Muscle of leg (tissue), 11 donors: ENCODE measurements around the gene LRRIQ1. TPM values are rescaled to one million over a fixed set of nuclear protein-coding genes. Genes with fewer than 3 reads are reported as not detected.

Source experiments
- DNase-seq: peaks from one replicate; pipeline ENCODE4 v3.0.0; 2013
- H3K27ac ChIP-seq: one replicate; pipeline ENCODE4 v1.5.1; 2013; ENCODE audit warnings: mild to moderate bottlenecking, low read length, control low read depth
- H3K27me3 ChIP-seq: one replicate; pipeline ENCODE4 v1.6.1; 2013; ENCODE audit warnings: low read length; ENCODE audit not compliant: control insufficient read depth, insufficient read depth
- H3K36me3 ChIP-seq: one replicate; pipeline ENCODE4 v1.6.1; 2013; ENCODE audit warnings: low read length; ENCODE audit not compliant: control insufficient read depth, insufficient read depth
- H3K4me1 ChIP-seq: one replicate; pipeline ENCODE4 v1.6.1; 2013; ENCODE audit warnings: low read length; ENCODE audit not compliant: control insufficient read depth, insufficient read depth
- H3K4me3 ChIP-seq: one replicate; pipeline ENCODE4 v1.5.1; 2013; ENCODE audit warnings: low read length, control low read depth
- H3K9me3 ChIP-seq: replicated peaks from 2 replicates; pipeline ENCODE4 v1.6.1; 2013; ENCODE audit warnings: low read depth, low read length; ENCODE audit not compliant: control insufficient read depth
- WGBS: methylation state at CpG from one replicate; pipeline ENCODE4 v1.1.5; 2013; ENCODE audit warnings: missing lambda C conversion rate; ENCODE audit not compliant: insufficient coverage; 5-methylcytosine and 5-hydroxymethylcytosine counted together
- polyA plus RNA-seq, 8 donors: library from polyadenylated mRNA; unstranded; fragments of 120-200 nt; gene quantifications; one replicate each; pipeline versions ENCODE4 v1.2.1 to v1.2.3, GENCODE V29; 2013; ENCODE audit warnings: inconsistent platforms in 1 of 8, low replicate concordance in 1 of 8; ENCODE audit not compliant: insufficient read length in 8 of 8, insufficient read depth in 1 of 8
- total RNA-seq: library from RNA; stranded (reverse); fragments of 120-200 nt; gene quantifications from one replicate; pipeline ENCODE4 v1.2.4, GENCODE V29; 2013

Gene LRRIQ1
- total and polyA plus RNA-seq, 9 donors = 0.15 to 0.77 (median 0.46) TPM

GRCh38 chr12:85043829-85044228 lies 7.7 kb downstream of the LRRIQ1 start:
- Histone ChIP-seq H3K27ac (no peak overlapping the region), H3K9me3 (no peaks in the 10 kb centered on the region), H3K36me3 (no peaks in the 10 kb centered on the region), H3K4me1 (no peaks in the 10 kb centered on the region), H3K4me3 (no peak overlapping the region), H3K27me3 (no peaks in the 10 kb centered on the region)
- DNase-seq = no peak

- Histone ChIP-seq H3K4me3 (no peak overlapping the region), H3K27ac (no peak overlapping the region), H3K27me3 (no peaks in the 10 kb centered on the region), H3K4me1 (no peaks in the 10 kb centered on the region), H3K36me3 (no peaks in the 10 kb centered on the region), H3K9me3 (no peaks in the 10 kb centered on the region)
- peak; percentile 59 for DNase-seq
- no CpG with 5 or more reads among the region's 2 CpGs for WGBS
Measured at GRCh38 chr12:85057370-85057963, 21.3 kb downstream of the LRRIQ1 start.

GRCh38 chr12:85058339-85058738 lies 22.2 kb downstream of the LRRIQ1 start:
- no CpG with 5 or more reads among the region's 3 CpGs for WGBS
- Histone ChIP-seq H3K27ac (no peak overlapping the region), H3K9me3 (no peaks in the 10 kb centered on the region), H3K36me3 (no peaks in the 10 kb centered on the region), H3K4me3 (no peak overlapping the region), H3K4me1 (no peaks in the 10 kb centered on the region), H3K27me3 (no peaks in the 10 kb centered on the region)
- no peak for DNase-seq

DNA sequence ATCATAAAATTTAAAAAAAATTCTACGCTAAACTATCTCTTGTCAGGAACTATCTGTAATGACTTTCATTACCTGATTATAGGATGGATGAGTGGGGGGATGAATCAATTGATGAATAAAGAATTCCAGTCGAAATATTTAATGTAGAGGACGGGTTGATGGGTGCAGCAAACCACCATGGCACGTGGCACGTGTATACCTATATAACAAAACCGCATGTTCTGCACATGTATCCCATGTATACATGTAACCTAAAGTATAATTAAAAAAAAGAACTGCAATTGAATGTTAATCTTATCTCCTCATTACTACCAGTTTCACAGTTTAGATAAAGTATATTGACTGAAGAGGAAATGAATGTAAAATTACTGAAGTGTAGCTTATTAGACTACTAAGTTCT lies 23.4 kb downstream of the LRRIQ1 start:
- Histone ChIP-seq H3K27me3 (no peaks in the 10 kb centered on the region), H3K4me1 (no peaks in the 10 kb centered on the region), H3K9me3 (no peaks in the 10 kb centered on the region), H3K4me3 (no peak overlapping the region), H3K36me3 (no peaks in the 10 kb centered on the region), H3K27ac (no peak overlapping the region)
- DNase-seq = no peak
- no CpG with 5 or more reads among the region's 6 CpGs for WGBS

DNA sequence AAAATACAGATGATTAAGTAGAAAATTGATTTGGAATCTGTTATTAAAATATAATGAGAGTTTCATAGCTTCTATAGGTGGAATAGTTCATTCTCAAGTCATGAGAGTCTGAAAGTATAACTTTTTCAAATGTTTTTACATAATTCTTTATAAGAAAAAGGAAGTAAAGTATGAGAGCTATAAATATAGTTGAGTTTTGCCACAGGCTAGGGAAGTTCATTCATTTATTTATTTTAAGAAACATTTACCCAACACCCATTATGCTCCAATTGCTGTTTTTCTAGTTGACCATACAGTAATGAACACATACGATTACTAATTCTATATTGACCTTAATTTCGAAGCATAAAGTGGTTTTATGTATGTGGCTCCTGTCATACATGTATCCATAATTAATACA lies 24.8 kb downstream of the LRRIQ1 start:
- H3K36me3 ChIP-seq = no peaks in the 10 kb centered on the region
- H3K27me3 ChIP-seq = no peaks in the 10 kb centered on the region
- no peaks in the 10 kb centered on the region for H3K4me1 ChIP-seq
- H3K27ac ChIP-seq = no peak overlapping the region
- WGBS = no CpG with 5 or more reads among the region's 2 CpGs
- H3K9me3 ChIP-seq = no peaks in the 10 kb centered on the region
- no peak overlapping the region for H3K4me3 ChIP-seq
- DNase-seq = no peak

DNA sequence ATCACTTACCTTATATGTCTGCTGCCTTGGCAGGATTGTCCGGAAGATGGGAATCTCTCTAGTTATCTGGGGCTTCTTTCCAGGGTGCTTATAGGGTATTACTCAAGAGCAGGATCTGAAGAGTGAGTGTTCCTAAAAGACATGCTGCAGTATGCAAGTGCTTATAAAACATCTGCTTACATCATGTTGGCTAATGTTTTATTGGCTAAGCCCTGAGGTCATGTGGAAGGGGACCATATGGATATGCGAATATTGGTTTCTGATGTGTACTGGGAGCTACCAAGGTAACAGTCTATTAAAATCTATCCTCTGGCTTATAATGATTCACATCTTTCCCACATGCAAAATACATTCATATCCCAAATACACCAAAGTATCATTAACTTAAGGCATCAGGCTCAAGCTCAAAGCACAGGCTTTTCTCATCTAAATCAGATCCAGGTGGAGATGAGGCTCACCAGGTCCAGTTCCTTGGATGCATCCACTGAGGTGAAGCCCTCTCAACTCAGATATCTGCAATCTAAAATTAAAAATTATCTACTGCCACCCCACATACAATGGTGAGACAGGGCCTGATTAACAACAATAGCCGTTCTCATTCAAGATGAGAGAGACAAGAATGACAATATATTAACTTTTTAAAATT lies 29.8 kb downstream of the LRRIQ1 start:
- DNase-seq = no peak
- Histone ChIP-seq H3K27ac (no peak overlapping the region), H3K36me3 (no peaks in the 10 kb centered on the region), H3K4me3 (no peak overlapping the region), H3K9me3 (no peaks in the 10 kb centered on the region), H3K4me1 (no peaks in the 10 kb centered on the region), H3K27me3 (no peaks in the 10 kb centered on the region)
- no CpG with 5 or more reads among the region's 3 CpGs for WGBS

- no peak for DNase-seq
- Histone ChIP-seq H3K4me1 (no peaks in the 10 kb centered on the region), H3K27me3 (no peaks in the 10 kb centered on the region), H3K27ac (no peak overlapping the region), H3K36me3 (no peaks in the 10 kb centered on the region), H3K9me3 (no peaks in the 10 kb centered on the region), H3K4me3 (no peak overlapping the region)
- WGBS = no CpG with 5 or more reads among the region's 1 CpG
Measured at GRCh38 chr12:85072826-85073225, 36.7 kb downstream of the LRRIQ1 start.

- DNase-seq = peak; percentile 60
- no peak overlapping the region for H3K27ac ChIP-seq
- H3K4me3 ChIP-seq = no peak overlapping the region
- no peaks in the 10 kb centered on the region for H3K4me1 ChIP-seq
- H3K9me3 ChIP-seq = no peaks in the 10 kb centered on the region
- H3K36me3 ChIP-seq = no peaks in the 10 kb centered on the region
- no CpG with 5 or more reads among the region's 1 CpG for WGBS
- no peaks in the 10 kb centered on the region for H3K27me3 ChIP-seq
Measured at GRCh38 chr12:85076688-85077430, 40.7 kb downstream of the LRRIQ1 start.

- no peaks in the 10 kb centered on the region for H3K4me1 ChIP-seq
- H3K27ac ChIP-seq = no peak overlapping the region
- H3K9me3 ChIP-seq = no peaks in the 10 kb centered on the region
- no peak overlapping the region for H3K4me3 ChIP-seq
- H3K27me3 ChIP-seq = no peaks in the 10 kb centered on the region
- WGBS = 100% methylated on average over 2 of the region's 5 CpGs
- no peak for DNase-seq
- H3K36me3 ChIP-seq = no peaks in the 10 kb centered on the region
Measured at GRCh38 chr12:85085066-85085465, 48.9 kb downstream of the LRRIQ1 start.

DNA sequence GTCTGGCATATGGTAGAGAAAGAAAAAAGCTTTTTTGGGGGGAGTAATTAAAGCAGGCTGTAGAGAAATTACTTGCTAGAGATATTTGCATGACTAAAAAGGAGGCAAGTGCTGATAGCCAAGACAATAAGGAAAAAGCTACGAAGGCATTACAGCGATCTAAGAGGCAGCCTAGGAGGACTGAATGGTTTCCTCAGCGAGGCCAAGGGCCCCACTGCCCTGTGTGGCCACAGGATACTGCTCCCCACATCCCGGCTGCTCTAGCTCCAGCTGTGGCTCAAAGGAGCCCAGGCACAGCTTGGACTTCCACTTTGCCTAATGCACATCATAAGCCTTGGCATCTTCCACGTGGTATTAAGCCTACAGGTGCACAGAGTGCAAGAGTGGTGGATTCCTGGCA lies 53.6 kb downstream of the LRRIQ1 start:
- H3K36me3 ChIP-seq = no peaks in the 10 kb centered on the region
- H3K4me3 ChIP-seq = no peak overlapping the region
- no peak for DNase-seq
- H3K4me1 ChIP-seq = no peaks in the 10 kb centered on the region
- 78% methylated on average over 4 of the region's 5 CpGs for WGBS
- H3K9me3 ChIP-seq = no peaks in the 10 kb centered on the region
- H3K27me3 ChIP-seq = no peaks in the 10 kb centered on the region
- no peak overlapping the region for H3K27ac ChIP-seq
